Liver (tissue), 9 donors: ENCODE measurements around the gene TRABD. TPM values are rescaled to one million over a fixed set of nuclear protein-coding genes. Genes with fewer than 3 reads are reported as not detected.

ENCODE experiments used
- DNase-seq: peaks from one replicate; pipeline ENCODE4 v3.0.0-alpha.2; 2017; ENCODE audit warnings: low spot score
- H3K27ac ChIP-seq, 2 donors: one replicate each; pipeline ENCODE4 v1.7.0; 2013; ENCODE audit warnings: inconsistent platforms in 2 of 2, low read length in 2 of 2, control low read depth in 1 of 2, low read depth in 1 of 2, mild to moderate bottlenecking in 1 of 2
- H3K27me3 ChIP-seq, 4 donors: one replicate each; pipeline versions ENCODE4 v1.6.1 to v1.7.0; 2013; ENCODE audit warnings: low read length in 3 of 4, inconsistent platforms in 1 of 4, mild to moderate bottlenecking in 1 of 4, moderate library complexity in 1 of 4; ENCODE audit not compliant: control insufficient read depth in 4 of 4, insufficient read depth in 4 of 4
- H3K36me3 ChIP-seq, 4 donors: one replicate each; pipeline versions ENCODE4 v1.6.1 to v1.7.0; 2013; ENCODE audit warnings: low read length in 3 of 4, mild to moderate bottlenecking in 3 of 4, low read depth in 1 of 4, moderate library complexity in 1 of 4; ENCODE audit not compliant: control insufficient read depth in 4 of 4, insufficient read depth in 3 of 4
- H3K4me1 ChIP-seq, 4 donors: one replicate each; pipeline versions ENCODE4 v1.6.1 to v1.7.0; 2013; ENCODE audit warnings: low read length in 3 of 4, mild to moderate bottlenecking in 3 of 4, moderate library complexity in 1 of 4; ENCODE audit not compliant: control insufficient read depth in 4 of 4, insufficient read depth in 4 of 4
- H3K4me3 ChIP-seq, 3 donors: one replicate each; pipeline versions ENCODE4 v1.6.1 to v1.7.0; 2013; ENCODE audit warnings: low read length in 3 of 3, control low read depth in 1 of 3, low read depth in 1 of 3, mild to moderate bottlenecking in 1 of 3
- H3K9ac ChIP-seq, 2 donors: one replicate each; pipeline ENCODE4 v1.7.0; 2013; ENCODE audit warnings: low read length in 2 of 2, mild to moderate bottlenecking in 2 of 2, moderate library complexity in 2 of 2, control low read depth in 1 of 2, low read depth in 1 of 2
- H3K9me3 ChIP-seq, 4 donors: one replicate each; pipeline versions ENCODE4 v1.6.1 to v1.7.0; 2013; ENCODE audit warnings: low read length in 3 of 4; ENCODE audit not compliant: control insufficient read depth in 4 of 4
- EGR1 ChIP-seq, 2 donors: IDR thresholded peaks; 2 replicates each; pipeline ENCODE4 v1.6.1; 2016 to 2018; ENCODE audit warnings: antibody characterized with exemption in 2 of 2, low read depth in 2 of 2
- FOXA1 ChIP-seq: IDR thresholded peaks from 2 replicates; pipeline ENCODE4 v1.6.1; 2016; ENCODE audit warnings: antibody characterized with exemption
- GABPA ChIP-seq, 2 donors: IDR thresholded peaks in 1 of 2; conservative IDR thresholded peaks in 1 of 2; 2 replicates each; pipeline ENCODE4 v1.6.1; 2016; ENCODE audit warnings: antibody characterized with exemption in 2 of 2, mild to moderate bottlenecking in 1 of 2, moderate library complexity in 1 of 2
- RXRA ChIP-seq, 2 donors: IDR thresholded peaks; 2 replicates each; pipeline ENCODE4 v1.6.1; 2017 to 2018; ENCODE audit warnings: antibody characterized with exemption in 2 of 2, mild to moderate bottlenecking in 1 of 2
- SP1 ChIP-seq: IDR thresholded peaks from 2 replicates; pipeline ENCODE4 v1.6.1; 2018; ENCODE audit warnings: antibody characterized with exemption, mild to moderate bottlenecking
- TAF1 ChIP-seq: conservative IDR thresholded peaks from 2 replicates; pipeline ENCODE4 v1.6.1; 2016; ENCODE audit warnings: antibody characterized with exemption, mild to moderate bottlenecking
- YY1 ChIP-seq: IDR thresholded peaks from 2 replicates; pipeline ENCODE4 v1.6.1; 2016; ENCODE audit warnings: antibody characterized with exemption, mild to moderate bottlenecking
- WGBS: extraction: QIAGEN DNeasy Blood & Tissue Kit; methylation state at CpG from one replicate; pipeline ENCODE4 v1.1.7; 2013; 5-methylcytosine and 5-hydroxymethylcytosine counted together
- polyA plus RNA-seq, 2 donors: library from polyadenylated mRNA; stranded (reverse) in 1 of 2; unstranded in 1 of 2; fragments of 200-250 nt in 1 of 2; fragments of >200 nt in 1 of 2; fragmentation: Nextera tagmentation in 1 of 2; extraction: Ambion mirVana in 1 of 2; gene quantifications; one replicate each; pipeline versions ENCODE4 v1.2.1 to v1.2.3, GENCODE V29; 2013 to 2015
- total RNA-seq, 2 donors: library from RNA; depleted of rRNA; stranded (reverse); fragments of >200 nt; gene quantifications; one replicate each; pipeline ENCODE4 v1.2.3, GENCODE V29; 2014
- TF ChIP-seq, protein P1 (sequence below): IDR thresholded peaks from 2 replicates; pipeline ENCODE4 v1.6.1; 2016; ENCODE audit warnings: antibody characterized with exemption
- donor health status: healthy.
- donor health status: healthy.
- donor health status: healthy.
- donor health status: healthy.
- donor health status: healthy.

The TRABD gene
- total and polyA plus RNA-seq, 4 donors: 10.5 to 29.7 (median 16.4) TPM

DNA sequence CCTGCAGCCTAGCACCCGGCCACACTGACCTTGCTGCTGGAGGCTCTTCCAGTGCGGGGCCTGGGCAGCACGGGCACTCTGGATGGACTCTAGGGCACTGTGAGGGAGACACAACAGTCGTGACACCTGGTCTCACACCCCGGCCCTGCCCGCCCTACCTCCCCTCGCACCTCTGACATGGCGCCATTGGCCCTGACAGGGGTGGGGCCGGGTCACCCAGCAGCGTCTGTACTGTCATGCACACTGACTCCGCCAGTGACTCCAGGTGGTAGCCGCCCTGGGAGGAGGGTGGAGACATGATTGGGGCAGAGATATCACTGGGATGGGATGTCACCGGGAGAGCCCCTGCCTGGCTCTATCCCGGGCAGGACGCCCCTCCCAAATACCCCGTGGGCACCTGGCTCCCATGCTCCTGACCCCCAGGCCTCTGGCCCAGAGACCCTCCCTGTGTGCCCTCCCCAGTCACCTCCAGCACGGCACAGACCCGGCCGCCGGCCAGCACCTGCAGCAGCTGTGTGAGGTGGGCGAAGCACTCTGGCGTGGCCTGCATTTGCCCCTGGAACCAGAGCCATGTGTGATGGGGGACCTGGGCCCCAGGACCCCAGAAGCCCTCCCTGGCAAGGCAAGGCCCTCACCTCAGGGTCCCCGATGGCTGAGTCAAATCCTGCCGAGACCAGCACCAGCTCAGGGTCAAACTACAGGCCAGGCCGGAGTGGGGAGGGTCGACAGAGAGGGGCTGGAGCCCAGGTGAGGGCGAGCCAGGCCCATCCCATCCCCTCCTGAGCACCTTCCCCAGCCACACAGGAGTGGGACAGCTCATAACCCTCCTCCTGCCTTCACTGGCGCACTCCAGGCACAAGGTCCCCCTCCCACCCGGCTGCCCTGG, 62.7 kb downstream of the TRABD start:
- no peak for DNase-seq
- Histone ChIP-seq H3K27ac (no peak overlapping the region), H3K36me3 (peaks cover 0 to 4% (median 2%) of the 10 kb centered on the region in 4 donors), H3K4me1 (peaks cover 10 to 63% (median 43%) of the 10 kb centered on the region in 4 donors), H3K9ac (no peak overlapping the region), H3K27me3 (no peaks in the 10 kb centered on the region), H3K4me3 (no peak overlapping the region), H3K9me3 (no peaks in the 10 kb centered on the region)
- TF ChIP-seq EGR1 (IDR thresholded peaks at IDR 0.05; ENCODE audit: low read depth in 2 of 2) (no peak), RXRA (IDR thresholded peaks at IDR 0.05) (no peak), YY1 (no peak), SP1 (no peak), GABPA (IDR thresholded peaks at IDR 0.05 in 1 of 2, conservative IDR thresholded peaks at IDR 0.05 in 1 of 2) (no peak), TAF1 (no peak), FOXA1 (no peak)
- TF ChIP-seq, protein P1, sequence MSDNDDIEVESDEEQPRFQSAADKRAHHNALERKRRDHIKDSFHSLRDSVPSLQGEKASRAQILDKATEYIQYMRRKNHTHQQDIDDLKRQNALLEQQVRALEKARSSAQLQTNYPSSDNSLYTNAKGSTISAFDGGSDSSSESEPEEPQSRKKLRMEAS: no peak
- 90% methylated on average over 29 of the region's 29 CpGs for WGBS

Other genes starting within 250 kb of the TRABD start
- 10 to 100 TPM; 14.5 to 33.8 TPM for gene PIM3, start 225.1 kb upstream of the TRABD start, total RNA-seq
- gene PIM3, start 225.1 kb upstream of the TRABD start, polyA plus RNA-seq: 10 to 100 TPM; 22.3 to 44.0 TPM
- under 1 TPM in 1 of 2 donors, not detected in 1; under 0.01 TPM for gene IL17REL, start 173.1 kb upstream of the TRABD start, total RNA-seq
- gene IL17REL, start 173.1 kb upstream of the TRABD start, polyA plus RNA-seq: not detected
- not detected for gene TTLL8, start 127.6 kb upstream of the TRABD start, total RNA-seq
- gene TTLL8, start 127.6 kb upstream of the TRABD start, polyA plus RNA-seq: not detected
- gene MLC1, start 100.5 kb upstream of the TRABD start, total RNA-seq: 1 to 10 TPM in 1 of 2 donors, under 1 TPM in 1; 0.33 to 9.4 TPM
- gene MLC1, start 100.5 kb upstream of the TRABD start, polyA plus RNA-seq: under 1 TPM in 1 of 2 donors, not detected in 1; 0.13 TPM
- under 1 TPM; 0.17 to 0.47 TPM for gene MOV10L1, start 95.9 kb upstream of the TRABD start, total RNA-seq
- under 1 TPM; 0.07 to 0.18 TPM for gene MOV10L1, start 95.9 kb upstream of the TRABD start, polyA plus RNA-seq
- 1 to 10 TPM in 1 of 2 donors, under 1 TPM in 1; 0.56 to 2.3 TPM for gene PANX2, start 15.2 kb upstream of the TRABD start, total RNA-seq
- gene PANX2, start 15.2 kb upstream of the TRABD start, polyA plus RNA-seq: 10 to 100 TPM in 1 of 2 donors, under 1 TPM in 1; 0.39 to 14.8 TPM
- 10 to 100 TPM; 16.4 to 58.9 TPM for gene SELENOO, start 15.1 kb downstream of the TRABD start, total RNA-seq
- gene SELENOO, start 15.1 kb downstream of the TRABD start, polyA plus RNA-seq: 10 to 100 TPM; 25.5 to 59.2 TPM
- gene TUBGCP6, start 59.1 kb downstream of the TRABD start, total RNA-seq: 10 to 100 TPM; 20.9 to 31.7 TPM
- gene TUBGCP6, start 59.1 kb downstream of the TRABD start, polyA plus RNA-seq: 10 to 100 TPM in 1 of 2 donors, 1 to 10 TPM in 1; 9.3 to 11.9 TPM
- gene HDAC10, start 65.4 kb downstream of the TRABD start, total RNA-seq: 10 to 100 TPM; 11.4 to 18.2 TPM
- gene HDAC10, start 65.4 kb downstream of the TRABD start, polyA plus RNA-seq: 10 to 100 TPM in 1 of 2 donors, 1 to 10 TPM in 1; 6.2 to 15.9 TPM
- 1 to 10 TPM; 2.3 to 2.8 TPM for gene MAPK12, start 75.8 kb downstream of the TRABD start, total RNA-seq
- gene MAPK12, start 75.8 kb downstream of the TRABD start, polyA plus RNA-seq: 1 to 10 TPM in 1 of 2 donors, under 1 TPM in 1; 0.83 to 1.5 TPM
- gene MAPK11, start 84.5 kb downstream of the TRABD start, total RNA-seq: 1 to 10 TPM in 1 of 2 donors, under 1 TPM in 1; 0.65 to 1.2 TPM
- gene MAPK11, start 84.5 kb downstream of the TRABD start, polyA plus RNA-seq: 1 to 10 TPM in 1 of 2 donors, under 1 TPM in 1; 0.83 to 2.0 TPM
- 10 to 100 TPM; 28.8 to 95.7 TPM for gene PLXNB2, start 121.7 kb downstream of the TRABD start, total RNA-seq
- 10 to 100 TPM; 60.1 to 87.8 TPM for gene PLXNB2, start 121.7 kb downstream of the TRABD start, polyA plus RNA-seq
- 1 to 10 TPM; 1.1 to 1.2 TPM for gene DENND6B, start 141.1 kb downstream of the TRABD start, total RNA-seq
- gene DENND6B, start 141.1 kb downstream of the TRABD start, polyA plus RNA-seq: 1 to 10 TPM in 1 of 2 donors, under 1 TPM in 1; 0.86 to 1.0 TPM
- gene PPP6R2, start 157.4 kb downstream of the TRABD start, total RNA-seq: 100 to 1,000 TPM in 1 of 2 donors, 10 to 100 TPM in 1; 51.7 to 117 TPM
- 10 to 100 TPM; 28.8 to 42.6 TPM for gene PPP6R2, start 157.4 kb downstream of the TRABD start, polyA plus RNA-seq